DND-41 (cell line): Measurements from ENCODE around the gene DDX11.
"Not testable (repeated sequence)": the region's sequence is repeated elsewhere in the genome, so short reads cannot be mapped to it uniquely, and the experiment has no call there.

ENCODE experiments used
- CTCF ChIP-seq: IDR thresholded peaks from 2 replicates; pipeline ENCODE4 v1.5.1; 2012; ENCODE audit warnings: borderline replicate concordance, low read length, moderate library complexity, mild to moderate bottlenecking; ENCODE audit not compliant: poor library complexity, severe bottlenecking; ENCODE audit errors: extremely low read depth
- EZH2 ChIP-seq: IDR thresholded peaks from 3 replicates; pipeline ENCODE4 v1.6.1; 2012; ENCODE audit warnings: borderline replicate concordance, low read depth, mild to moderate bottlenecking, moderate library complexity, low read length, inconsistent platforms; ENCODE audit not compliant: severe bottlenecking

DNA sequence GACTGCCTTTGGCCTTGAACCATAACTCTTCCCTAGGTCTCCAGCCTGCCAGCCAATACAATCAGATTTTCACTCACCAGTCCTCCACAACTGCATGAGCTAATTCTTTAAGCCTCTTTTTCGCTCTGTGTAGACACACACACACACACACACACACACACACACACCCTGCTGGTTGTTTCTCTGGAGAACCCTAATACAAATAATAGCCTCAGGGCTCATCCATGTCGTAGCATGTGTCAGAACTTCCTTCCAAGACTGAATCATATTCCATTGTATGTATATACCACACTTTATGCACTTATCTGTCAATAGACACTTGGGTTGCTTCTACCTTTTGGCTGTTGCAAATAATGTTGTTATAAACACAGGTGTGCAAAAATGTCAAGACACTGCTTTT is 6.0 kb upstream of the DDX11 start:
- TF ChIP-seq CTCF, EZH2: not testable (repeated sequence)
